Endothelial cell of umbilical vein (primary cell): ENCODE data around the gene GPATCH2. TPM values are rescaled to one million over a fixed set of nuclear protein-coding genes. Genes with fewer than 3 reads are reported as not detected.

Experiments
- BruUV-seq: library from RNA; stranded (reverse); fragments of 400-500 nt; replicated peaks from 2 replicates; lab custom pipeline; 2021; lab: Mats Ljungman, UMichigan
- CTCF ChIA-PET: fragments of 300-600, 350-600 bp; sonication (Branson Sonifier 250); formaldehyde crosslinking; loops from one replicate; lab custom pipeline; 2021; ENCODE audit warnings: antibody characterized with exemption, inconsistent platforms; lab: Charles Lee
- POLR2A ChIA-PET: fragments of 300-600, 350-600 bp; sonication (Branson Sonifier 250); formaldehyde crosslinking; loops from one replicate; lab custom pipeline; 2021; ENCODE audit warnings: antibody characterized with exemption, inconsistent platforms; lab: Charles Lee
- DNase-seq: peaks from one replicate; pipeline ENCODE4 v3.0.0-alpha.2; 2011; ENCODE audit warnings: low read depth, low spot score
- FAIRE-seq: peaks from 2 replicates; lab custom pipeline; 2011; peaks lifted over from hg19 to GRCh38; lab: Jason Lieb, UNC
- H2AFZ ChIP-seq: 2 replicates; pipeline ENCODE4 v1.6.0; 2012; ENCODE audit warnings: low read depth, low read length, control low read depth, inconsistent platforms
- H3K27ac ChIP-seq: 2 replicates; pipeline ENCODE4 v1.5.1; 2011; ENCODE audit warnings: low read depth, mild to moderate bottlenecking, control low read depth, low read length, moderate library complexity; ENCODE audit not compliant: insufficient read depth
- H3K27me3 ChIP-seq, 2 experiments: 2 replicates each; pipeline versions ENCODE4 v1.6.0 to v1.6.1; 2011; ENCODE audit warnings: low read length in 2 of 2, mixed read lengths in 1 of 2; ENCODE audit not compliant: control insufficient read depth in 2 of 2, insufficient read depth in 2 of 2
- H3K36me3 ChIP-seq, 2 experiments: 2 replicates in 1 of 2; 3 replicates in 1 of 2; pipeline ENCODE4 v1.5.1; 2011; ENCODE audit warnings: low read length in 2 of 2, mild to moderate bottlenecking in 1 of 2, moderate library complexity in 1 of 2; ENCODE audit not compliant: control insufficient read depth in 2 of 2, insufficient read depth in 2 of 2; ENCODE audit errors: extremely low read depth in 1 of 2
- H3K4me1 ChIP-seq: 3 replicates; pipeline ENCODE4 v1.5.1; 2011; ENCODE audit warnings: mild to moderate bottlenecking, low read length; ENCODE audit not compliant: control insufficient read depth, insufficient read depth; ENCODE audit errors: extremely low read depth
- H3K4me2 ChIP-seq: 2 replicates; pipeline ENCODE4 v1.6.1; 2011; ENCODE audit warnings: low read length, control low read depth, mixed read lengths; ENCODE audit not compliant: insufficient read depth
- H3K4me3 ChIP-seq, 3 experiments: fragments of 200-600 bp in 1 of 3; sonication (generic), shearing (Covaris generic) in 1 of 3; replicated peaks in 1 of 3; 2 replicates each; pipeline ENCODE4 v1.5.1; 2011 to 2016; ENCODE audit warnings: control low read depth in 3 of 3, low read length in 3 of 3, mild to moderate bottlenecking in 2 of 3, inconsistent platforms in 1 of 3, low read depth in 1 of 3, moderate library complexity in 1 of 3; ENCODE audit not compliant: insufficient read depth in 1 of 3
- H3K79me2 ChIP-seq: 2 replicates; pipeline ENCODE4 v1.6.0; 2012; ENCODE audit warnings: low read length, inconsistent platforms; ENCODE audit not compliant: control insufficient read depth, insufficient read depth
- H3K9ac ChIP-seq: replicated peaks from 2 replicates; pipeline ENCODE3; 2011; ENCODE audit warnings: low read length, control low read depth; ENCODE audit not compliant: insufficient read depth; ENCODE audit errors: extremely low read depth
- H3K9me1 ChIP-seq: replicated peaks from 3 replicates; pipeline ENCODE4 v1.6.0; 2011; ENCODE audit warnings: mild to moderate bottlenecking, low read length; ENCODE audit not compliant: control insufficient read depth, insufficient read depth; ENCODE audit errors: extremely low read depth
- H3K9me3 ChIP-seq: replicated peaks from 2 replicates; pipeline ENCODE4 v1.5.1; 2012; ENCODE audit warnings: low read length, inconsistent platforms; ENCODE audit not compliant: control insufficient read depth, insufficient read depth
- H4K20me1 ChIP-seq: replicated peaks from 2 replicates; pipeline ENCODE3; 2011; ENCODE audit warnings: mild to moderate bottlenecking, low read length; ENCODE audit not compliant: control insufficient read depth, insufficient read depth; ENCODE audit errors: extremely low read depth
- CTCF ChIP-seq, 2 donors: IDR thresholded peaks; 1 replicate in 1 of 2; 2 replicates in 1 of 2; pipeline ENCODE4 v1.5.1; 2011; ENCODE audit warnings: low read length in 2 of 2, mild to moderate bottlenecking in 2 of 2, moderate library complexity in 2 of 2, control low read depth in 1 of 2, inconsistent platforms in 1 of 2, low read depth in 1 of 2; ENCODE audit not compliant: insufficient read depth in 1 of 2; ENCODE audit errors: extremely low read depth in 1 of 2
- EZH2 ChIP-seq: IDR thresholded peaks from 2 replicates; pipeline ENCODE4 v1.6.1; 2012; ENCODE audit warnings: borderline replicate concordance, low read depth, mild to moderate bottlenecking, moderate library complexity, low read length, inconsistent platforms; ENCODE audit not compliant: severe bottlenecking
- FOS ChIP-seq: IDR thresholded peaks from 2 replicates; pipeline ENCODE4 v1.6.1; 2011; ENCODE audit warnings: mild to moderate bottlenecking, low read length, moderate library complexity, borderline replicate concordance; ENCODE audit not compliant: insufficient read depth
- GATA2 ChIP-seq: IDR thresholded peaks from 2 replicates; pipeline ENCODE4 v1.7.0; 2011; ENCODE audit warnings: low read depth, mild to moderate bottlenecking, moderate library complexity, mixed read lengths, low read length; ENCODE audit not compliant: insufficient read length, insufficient read depth
- JUN ChIP-seq: IDR thresholded peaks from 2 replicates; pipeline ENCODE4 v1.6.1; 2011; ENCODE audit warnings: borderline replicate concordance, low read depth; ENCODE audit not compliant: insufficient read length, insufficient read depth
- MAX ChIP-seq: IDR thresholded peaks from 2 replicates; pipeline ENCODE4 v1.6.1; 2011; ENCODE audit not compliant: insufficient read depth, insufficient read length
- MYC ChIP-seq: IDR thresholded peaks from one replicate; pipeline ENCODE4 v1.6.1; 2011; ENCODE audit warnings: mild to moderate bottlenecking, low read depth, low read length
- POLR2A ChIP-seq: IDR thresholded peaks from 2 replicates; pipeline ENCODE4 v1.6.1; 2012; ENCODE audit warnings: low read depth, mild to moderate bottlenecking, control low read depth, low read length
- POLR2AphosphoS5 ChIP-seq: IDR thresholded peaks from 2 replicates; pipeline ENCODE4 v1.6.1; 2012; ENCODE audit warnings: low read depth, mild to moderate bottlenecking, control low read depth, low read length, moderate library complexity; ENCODE audit not compliant: insufficient read depth
- dilution Hi-C: fragments of 300-500 bp; cut with MboI; formaldehyde crosslinking; loops from one replicate; pipeline ENCODE4 v1.15.0; 2019; ENCODE audit warnings: low sequenced_read_pairs; ENCODE audit not compliant: extremely low pct_ligation_motif_present
- intact Hi-C: fragments of 100-400 bp; cut with micrococcal nuclease; formaldehyde crosslinking; loops from one replicate; pipeline ENCODE4 v1.10.0; 2022
- polyA plus RNA-seq, 4 experiments: library from polyadenylated mRNA; depleted of rRNA in 3 of 4; stranded (reverse) in 3 of 4; unstranded in 1 of 4; fragments of >200 nt; gene quantifications; 2 replicates each; pipeline versions ENCODE4 v1.2.1 to v1.2.3, GENCODE V29; 2011 to 2012; ENCODE audit warnings: missing spikeins in 1 of 4
- total RNA-seq: library from RNA; stranded (reverse); gene quantifications from 2 replicates; pipeline ENCODE4 v1.2.3, GENCODE V29; 2021

The GPATCH2 gene
- total and polyA plus RNA-seq, 2 donors (not counting 3 experiments of a cell fraction or from before 2014, with no cell fraction given): 3.3 to 15.6 TPM

- Histone ChIP-seq H3K4me1 (no peaks in the 10 kb centered on the region), H3K27me3 (no peaks in the 10 kb centered on the region), H3K9me3 (no peaks in the 10 kb centered on the region), H3K4me3 (no peak overlapping the region), H3K36me3 (no peaks in the 10 kb centered on the region), H3K9me1 (no peaks in the 10 kb centered on the region), H3K9ac (no peak overlapping the region), H4K20me1 (no peaks in the 10 kb centered on the region), H3K4me2 (no peak overlapping the region), H2AFZ (no peak overlapping the region), H3K27ac (no peak overlapping the region), H3K79me2 (no peaks in the 10 kb centered on the region)
- dilution Hi-C loops (no loop called here), intact Hi-C loops (no loop called here)
- POLR2A ChIA-PET: no interaction called here
- no peak for DNase-seq
- CTCF ChIA-PET: no interaction called here
- FAIRE-seq: no peak
- no TSS peak for BruUV-seq
- TF ChIP-seq MAX (no peak), FOS (no peak), EZH2 (no peak), MYC (no peak), POLR2A (no peak), GATA2 (no peak), JUN (no peak)
Measured at GRCh38 chr1:217465102-217465501, 165.8 kb downstream of the GPATCH2 start.

- no peaks in the 10 kb centered on the region for H3K9me3 ChIP-seq
- intact Hi-C loops: no loop called here
- no peaks in the 10 kb centered on the region for H3K79me2 ChIP-seq
- H3K9ac ChIP-seq: no peak overlapping the region
- DNase-seq (no peak), FAIRE-seq (no peak)
- H3K36me3 ChIP-seq: no peaks in the 10 kb centered on the region
- no peaks in the 10 kb centered on the region for H3K27me3 ChIP-seq
- TF ChIP-seq GATA2 (no peak), MAX (no peak), EZH2 (no peak), POLR2AphosphoS5 (no peak), JUN (no peak), MYC (no peak), FOS (no peak), POLR2A (no peak), CTCF (IDR thresholded peaks at IDR 0.05; ENCODE audit: extremely low read depth in 1 of 2, insufficient read depth in 1 of 2, low read depth in 1 of 2, low read length in 2 of 2) (no peak)
- H3K4me3 ChIP-seq: no peak overlapping the region
- no peak overlapping the region for H2AFZ ChIP-seq
- BruUV-seq: no TSS peak
- no peaks in the 10 kb centered on the region for H4K20me1 ChIP-seq
- H3K4me1 ChIP-seq: no peaks in the 10 kb centered on the region
- H3K27ac ChIP-seq: no peak overlapping the region
- dilution Hi-C loops: no loop called here
- ChIA-PET POLR2A (no interaction called here), CTCF (no interaction called here)
- H3K9me1 ChIP-seq: no peaks in the 10 kb centered on the region
- H3K4me2 ChIP-seq: no peak overlapping the region
Measured at GRCh38 chr1:217462666-217463065, 168.2 kb downstream of the GPATCH2 start.
